Measurements from ENCODE around the gene ZNF76.

ZNF76 gene

GRCh38 chr6:35296931-35297600 lies 37.5 kb downstream of the ZNF76 start:
- TF ChIP-seq CTCF (IDR thresholded peaks at IDR 0.05; ENCODE audit: insufficient read depth, low read depth, low read length, missing control alignments), result no peak
- H3K4me3 ChIP-seq (ENCODE audit: low read length), result no peak overlapping the region
- no peak for DNase-seq (ENCODE audit: low read depth)

GRCh38 chr6:35297601-35298481 lies 38.3 kb downstream of the ZNF76 start, which contains the start of gene DEF6:
TSS of gene DEF6 (plus strand) at chr6:35297818. CDS start at chr6:35297857, 39 bp downstream.
- peak within 1 kb of the TSS; percentile 67 for H3K4me3 ChIP-seq (ENCODE audit: low read length)
- peak; percentile 89 for TF ChIP-seq CTCF (IDR thresholded peaks at IDR 0.05; ENCODE audit: insufficient read depth, low read depth, low read length, missing control alignments)
- DNase-seq (ENCODE audit: low read depth), result peak; percentile 95

- no peak for DNase-seq (ENCODE audit: low read depth)
- H3K4me3 ChIP-seq (ENCODE audit: low read length), result peak overlapping the region; percentile 67
- no peak for TF ChIP-seq CTCF (IDR thresholded peaks at IDR 0.05; ENCODE audit: insufficient read depth, low read depth, low read length, missing control alignments)
Measured at GRCh38 chr6:35298625-35299140, 39.1 kb downstream of the ZNF76 start.

GRCh38 chr6:35299674-35300073 lies 40.1 kb downstream of the ZNF76 start:
- no peak for TF ChIP-seq CTCF (IDR thresholded peaks at IDR 0.05; ENCODE audit: insufficient read depth, low read depth, low read length, missing control alignments)
- no peak for DNase-seq (ENCODE audit: low read depth)
- no peak overlapping the region for H3K4me3 ChIP-seq (ENCODE audit: low read length)

- TF ChIP-seq CTCF (IDR thresholded peaks at IDR 0.05; ENCODE audit: insufficient read depth, low read depth, low read length, missing control alignments), result no peak
- no peak for DNase-seq (ENCODE audit: low read depth)
- H3K4me3 ChIP-seq (ENCODE audit: low read length), result no peak overlapping the region
Measured at GRCh38 chr6:35300848-35301247, 41.3 kb downstream of the ZNF76 start.

GRCh38 chr6:35302604-35303241 lies 43.2 kb downstream of the ZNF76 start:
- peak overlapping the region; percentile 10 for H3K4me3 ChIP-seq (ENCODE audit: low read length)
- TF ChIP-seq CTCF (IDR thresholded peaks at IDR 0.05; ENCODE audit: insufficient read depth, low read depth, low read length, missing control alignments), result no peak
- DNase-seq (ENCODE audit: low read depth), result peak; percentile 92
